Gastrocnemius medialis (tissue), 4 donors: ENCODE results near the gene FAM32A. TPM values are rescaled to one million over a fixed set of nuclear protein-coding genes. Genes with fewer than 3 reads are reported as not detected.

ENCODE experiments used
- ATAC-seq, 2 donors: fragments of 150-250 bp; one replicate each; pipeline ENCODE4 v1.9.1; 2016
- DNase-seq, 2 donors: peaks; one replicate each; pipeline ENCODE4 v3.0.0-alpha.2; 2019
- H3K27ac ChIP-seq, 4 donors: fragments of 200-600 bp; sonication (generic); 1 replicate in 1 of 4; 2 replicates in 3 of 4; pipeline ENCODE4 v1.5.1; 2016 to 2018; ENCODE audit warnings: mild to moderate bottlenecking in 2 of 4, moderate library complexity in 1 of 4
- H3K27me3 ChIP-seq, 3 donors: fragments of 200-600 bp; sonication (generic) in 2 of 3; 1 replicate in 1 of 3; 2 replicates in 2 of 3; pipeline versions ENCODE4 v1.5.1 to v1.6.0; 2016 to 2019; ENCODE audit warnings: mild to moderate bottlenecking in 1 of 3, moderate library complexity in 1 of 3
- H3K36me3 ChIP-seq, 2 donors: fragments of 200-600 bp; sonication (generic) in 1 of 2; one replicate each; pipeline ENCODE4 v1.5.1; 2017 to 2018
- H3K4me1 ChIP-seq, 2 donors: fragments of 200-600 bp; sonication (generic) in 1 of 2; one replicate each; pipeline ENCODE4 v1.5.1; 2016 to 2017; ENCODE audit warnings: mild to moderate bottlenecking in 2 of 2
- H3K4me3 ChIP-seq, 4 donors: fragments of 200-600 bp; sonication (generic) in 3 of 4; 1 replicate in 1 of 4; 2 replicates in 3 of 4; pipeline ENCODE4 v1.5.1; 2016 to 2019; ENCODE audit warnings: mild to moderate bottlenecking in 2 of 4
- H3K9me3 ChIP-seq, 3 donors: fragments of 200-600 bp; sonication (generic) in 2 of 3; 1 replicate in 1 of 3; 2 replicates in 2 of 3; pipeline ENCODE4 v1.5.1; 2016 to 2019
- CTCF ChIP-seq, 5 experiments: fragments of 450-650 bp in 3 of 5; fragments of 200-600 bp in 2 of 5; sonication (generic) in 2 of 5; IDR thresholded peaks in 4 of 5; conservative IDR thresholded peaks in 1 of 5; 1 replicate in 4 of 5; 2 replicates in 1 of 5; pipeline ENCODE4 v1.5.1; 2016 to 2019; ENCODE audit warnings: antibody characterized with exemption in 5 of 5, mild to moderate bottlenecking in 3 of 5, moderate library complexity in 3 of 5
- POLR2A ChIP-seq, 2 donors: fragments of 450-650 bp; IDR thresholded peaks; one replicate each; pipeline ENCODE4 v1.6.1; 2017; ENCODE audit warnings: antibody characterized with exemption in 2 of 2, mild to moderate bottlenecking in 2 of 2, moderate library complexity in 2 of 2
- in situ Hi-C, 4 donors: fragments of 200-750 bp; cut with MboI; loops; one replicate each; pipeline versions ENCODE4 v1.15.0 to v1.8.0; 2017; ENCODE audit warnings: low sequenced_read_pairs in 4 of 4
- intact Hi-C: fragments of 100-400 bp; cut with DNase I; formaldehyde crosslinking; loops from one replicate; pipeline ENCODE4 v1.15.1; 2023; ENCODE audit warnings: low total_unique reads
- total RNA-seq, 4 donors: library from RNA; depleted of rRNA; stranded (reverse); fragments of >200 nt; gene quantifications; one replicate each; pipeline versions ENCODE4 v1.1.0 to v1.2.3, GENCODE V29; 2016

FAM32A gene
- total RNA-seq, 4 donors from 2014 or later, result 57.2 to 72.3 (median 63.6) TPM

GRCh38 chr19:16141043-16141442 is 44.2 kb upstream of the FAM32A start:
- Histone ChIP-seq H3K36me3 (no peaks in the 10 kb centered on the region), H3K4me3 (no peak overlapping the region), H3K9me3 (no peaks in the 10 kb centered on the region), H3K27ac (no peak overlapping the region), H3K4me1 (no peaks in the 10 kb centered on the region), H3K27me3 (no peaks in the 10 kb centered on the region)
- in situ Hi-C loops, result no loop called here
- no peak for ATAC-seq
- no peak for TF ChIP-seq CTCF (IDR thresholded peaks at IDR 0.05 in 4 of 5, conservative IDR thresholded peaks at IDR 0.05 in 1 of 5)
- no peak for TF ChIP-seq POLR2A (IDR thresholded peaks at IDR 0.05)
- intact Hi-C loops, result no loop called here
- no peak for DNase-seq

GRCh38 chr19:16142032-16142580 is 43.1 kb upstream of the FAM32A start:
- Histone ChIP-seq H3K36me3 (no peaks in the 10 kb centered on the region), H3K9me3 (no peaks in the 10 kb centered on the region), H3K27me3 (no peaks in the 10 kb centered on the region), H3K4me1 (no peaks in the 10 kb centered on the region), H3K4me3 (no peak overlapping the region), H3K27ac (no peak overlapping the region)
- TF ChIP-seq POLR2A (IDR thresholded peaks at IDR 0.05), result no peak
- no peak for TF ChIP-seq CTCF (IDR thresholded peaks at IDR 0.05 in 4 of 5, conservative IDR thresholded peaks at IDR 0.05 in 1 of 5)
- ATAC-seq, result no peak
- intact Hi-C loops (no loop called here), in situ Hi-C loops (no loop called here)
- DNase-seq, result no peak

- DNase-seq (no peak), ATAC-seq (no peak)
- in situ Hi-C loops, result no loop called here
- intact Hi-C loops, result no loop called here
- Histone ChIP-seq H3K36me3 (no peaks in the 10 kb centered on the region), H3K27me3 (no peaks in the 10 kb centered on the region), H3K4me1 (no peaks in the 10 kb centered on the region), H3K4me3 (no peak within 1 kb of the TSS), H3K27ac (no peak within 1 kb of the TSS), H3K9me3 (no peaks in the 10 kb centered on the region)
- TF ChIP-seq CTCF (IDR thresholded peaks at IDR 0.05 in 4 of 5, conservative IDR thresholded peaks at IDR 0.05 in 1 of 5), result no peak
- no peak for TF ChIP-seq POLR2A (IDR thresholded peaks at IDR 0.05)
Measured at GRCh38 chr19:16143399-16144215, 41.6 kb upstream of the FAM32A start, which contains the start of gene HSH2D. Gene HSH2D, plus strand, starts transcription at chr19:16143685. Its CDS starts 5,066 bp downstream, at chr19:16148751.

- Histone ChIP-seq H3K9me3 (no peaks in the 10 kb centered on the region), H3K27ac (no peak overlapping the region), H3K4me3 (no peak overlapping the region), H3K27me3 (no peaks in the 10 kb centered on the region), H3K4me1 (no peaks in the 10 kb centered on the region), H3K36me3 (no peaks in the 10 kb centered on the region)
- in situ Hi-C loops, result no loop called here
- no peak for DNase-seq
- no peak for ATAC-seq
- TF ChIP-seq POLR2A (IDR thresholded peaks at IDR 0.05), result no peak
- no peak for TF ChIP-seq CTCF (IDR thresholded peaks at IDR 0.05 in 4 of 5, conservative IDR thresholded peaks at IDR 0.05 in 1 of 5)
- intact Hi-C loops, result no loop called here
Measured at GRCh38 chr19:16144216-16144581, 41.0 kb upstream of the FAM32A start.
